Measurements from ENCODE around the gene MTFR1L.
A peak's percentile ranks its signal among the peaks of the same experiment; 100 is the strongest.
"Not testable (repeated sequence)": the region's sequence is repeated elsewhere in the genome, so short reads cannot be mapped to it uniquely, and the experiment has no call there.

MTFR1L gene

DNA sequence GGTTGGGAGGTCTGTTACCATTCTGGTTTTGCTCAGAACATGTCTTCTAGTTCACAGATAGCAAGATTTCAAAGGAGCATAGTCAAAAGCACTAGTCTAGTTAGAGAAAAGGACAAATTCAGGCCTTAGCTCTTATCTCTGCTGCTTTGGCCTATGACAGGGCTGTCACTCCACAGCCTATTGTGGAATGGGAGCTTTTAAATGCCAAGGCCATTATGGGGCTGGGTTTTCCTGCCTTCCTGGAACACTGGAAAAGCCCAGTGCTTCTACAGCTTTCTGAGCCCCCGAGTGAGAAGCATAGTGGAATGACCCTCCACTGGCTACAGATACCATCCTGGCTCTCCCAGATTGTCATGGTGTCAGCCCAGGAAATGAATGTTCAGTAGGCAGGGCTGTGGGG is 9.3 kb downstream of the MTFR1L start:
- DNase-seq: no peak

GRCh38 chr1:25831569-25832196 is 11.9 kb downstream of the MTFR1L start:
- no peak for DNase-seq

- DNase-seq: no peak
These were observed 12.7 kb downstream of the MTFR1L start for GRCh38 chr1:25832336-25833037.

- DNase-seq: no peak
These were observed 13.4 kb downstream of the MTFR1L start for GRCh38 chr1:25833158-25833557.

DNA sequence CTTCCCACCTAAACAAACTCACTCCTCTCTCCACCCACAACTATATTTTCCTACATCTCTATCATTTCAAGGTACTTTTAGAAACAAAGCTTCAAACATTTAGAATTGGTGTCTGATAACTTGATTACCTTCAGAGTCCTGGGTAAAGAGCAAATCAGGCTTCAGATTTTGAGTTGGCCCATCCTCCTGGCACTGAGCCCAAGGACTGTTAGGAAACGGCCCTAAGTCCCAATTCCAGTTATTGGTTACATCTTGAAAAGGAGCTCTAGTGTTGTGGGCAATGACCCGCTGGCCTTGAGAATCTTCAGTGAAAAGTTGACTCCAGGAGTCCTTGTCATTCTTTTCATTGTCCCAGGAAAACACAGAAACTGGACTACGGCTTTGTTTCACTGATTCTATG is 15.1 kb downstream of the MTFR1L start:
- DNase-seq: no peak

DNA sequence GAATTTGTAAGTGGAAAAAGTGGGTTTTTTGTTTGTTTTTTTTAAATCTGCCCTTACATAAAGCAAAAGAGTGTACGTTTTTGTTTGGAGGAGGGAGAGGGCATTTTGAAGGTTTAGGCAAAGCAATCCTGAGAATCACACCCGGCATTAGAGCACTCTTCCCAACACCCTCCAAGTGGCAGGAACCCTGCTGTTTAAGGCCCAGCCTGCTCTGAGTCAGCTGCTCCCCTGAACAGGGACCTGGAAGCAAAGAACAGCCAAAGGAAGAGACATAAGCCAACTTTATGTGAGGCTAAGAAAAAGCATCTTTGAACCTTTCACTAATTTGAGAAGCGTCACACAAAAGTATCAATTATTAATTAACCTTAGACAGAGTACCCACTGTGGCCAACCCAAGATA is 16.9 kb downstream of the MTFR1L start:
- no peak for DNase-seq

- DNase-seq: no peak
These were observed 17.6 kb downstream of the MTFR1L start for GRCh38 chr1:25837262-25837875.

DNA sequence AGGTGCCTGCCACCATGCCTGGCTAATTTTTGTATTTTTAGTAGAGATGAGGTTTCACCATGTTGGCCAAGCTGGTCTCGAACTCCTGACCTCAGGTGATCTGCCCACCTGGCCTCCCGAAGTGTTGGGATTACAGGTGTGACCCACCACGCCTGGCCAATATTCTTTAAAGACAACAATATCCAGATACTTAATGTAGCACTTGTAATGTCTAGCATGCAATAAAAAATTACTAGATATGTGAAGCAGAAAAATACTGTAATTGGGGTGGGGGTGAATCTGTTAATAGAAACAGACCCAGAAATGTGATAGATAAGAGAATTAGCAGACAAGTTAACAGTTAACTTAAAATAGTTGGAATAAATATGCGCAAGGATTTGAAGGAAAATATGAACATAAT is 20.1 kb downstream of the MTFR1L start:
- DNase-seq: not testable (repeated sequence)

DNA sequence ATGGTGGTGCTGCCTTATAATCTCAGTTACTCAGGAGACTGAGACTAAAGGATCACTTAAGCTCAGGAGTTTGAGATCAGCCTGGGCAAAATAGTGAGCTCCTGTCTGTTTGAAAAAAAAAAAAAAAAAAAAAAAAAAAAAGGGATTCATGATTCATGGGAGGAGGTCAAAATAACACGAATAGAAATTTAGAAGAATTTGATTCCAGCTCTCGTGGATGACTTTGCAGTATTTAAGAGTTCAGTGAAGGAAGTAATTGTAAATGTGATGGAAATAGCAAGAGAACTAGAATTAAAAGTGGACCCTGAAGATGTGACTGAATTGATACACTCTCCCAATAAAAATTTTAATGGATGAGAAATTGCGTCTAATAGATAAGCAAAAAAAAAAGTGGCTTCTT is 23.7 kb downstream of the MTFR1L start:
- no peak for DNase-seq

DNA sequence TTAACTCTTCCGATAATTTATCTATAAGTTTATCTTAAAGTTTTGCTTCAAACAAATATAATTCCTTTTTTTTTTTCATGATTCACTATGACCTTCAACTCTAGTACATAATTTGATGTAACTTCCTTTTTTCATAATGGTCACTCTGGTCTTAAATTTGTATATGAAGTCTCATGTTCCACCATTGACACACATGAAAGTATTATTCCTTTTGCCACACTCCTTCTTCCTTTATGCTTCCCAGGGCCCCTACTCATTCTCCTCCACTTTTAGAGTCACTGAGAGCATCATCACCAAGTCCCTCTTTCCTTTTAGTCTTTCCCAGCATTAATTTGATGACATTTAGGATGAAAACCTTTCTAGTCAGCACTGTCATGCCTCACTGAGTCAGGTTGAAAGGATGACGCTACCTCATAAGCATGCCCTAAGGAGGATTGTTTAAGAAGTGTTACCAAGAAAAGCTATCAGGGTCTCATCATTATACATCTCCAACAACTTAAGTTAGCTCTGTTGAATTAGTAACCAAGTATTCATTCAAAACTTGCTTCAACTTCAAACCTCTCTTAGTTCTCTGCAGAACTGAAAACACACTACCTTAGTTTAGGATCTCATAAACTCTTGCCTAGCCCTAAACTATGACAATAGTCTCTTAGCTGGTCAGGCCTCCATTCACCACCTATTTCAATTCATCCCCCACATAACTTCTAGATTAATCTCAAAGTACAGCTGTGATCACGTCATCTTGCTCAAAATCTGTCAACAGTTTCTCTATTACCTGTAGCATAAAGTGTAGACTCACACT is 25.0 kb downstream of the MTFR1L start:
- DNase-seq: no peak

GRCh38 chr1:25845664-25846063 is 25.9 kb downstream of the MTFR1L start:
- no peak for DNase-seq

GRCh38 chr1:25847929-25848328 is 28.2 kb downstream of the MTFR1L start:
- DNase-seq: no peak

- DNase-seq: no peak
These were observed 28.8 kb downstream of the MTFR1L start for GRCh38 chr1:25848531-25848930.

- no peak for DNase-seq
These were observed 34.8 kb downstream of the MTFR1L start for GRCh38 chr1:25854554-25854953.

DNA sequence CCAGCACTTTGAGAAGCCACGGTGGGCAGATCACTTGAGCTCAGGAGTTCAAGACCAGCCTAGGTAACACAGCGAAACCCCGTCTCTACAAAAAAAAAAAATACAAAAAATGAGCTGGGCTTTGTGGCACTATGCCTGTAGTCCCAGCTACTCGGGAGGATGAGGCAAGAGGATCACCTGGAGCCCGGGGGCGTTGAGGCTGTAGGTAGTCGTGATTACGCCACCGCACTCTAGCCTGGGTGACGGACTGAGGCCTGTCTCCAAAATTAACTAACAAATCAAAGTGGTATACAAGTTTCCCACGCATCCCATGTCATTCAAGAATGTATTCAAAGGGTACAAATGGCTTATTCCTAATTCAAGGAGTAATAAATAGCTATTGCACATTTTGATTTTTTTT is 37.1 kb downstream of the MTFR1L start:
- DNase-seq: no peak

- DNase-seq: peak; percentile 14
These were observed 38.7 kb downstream of the MTFR1L start for GRCh38 chr1:25858494-25858893.

- no peak for DNase-seq
These were observed 39.4 kb downstream of the MTFR1L start, which contains the start of gene AUNIP for GRCh38 chr1:25858906-25859789. Gene AUNIP, minus strand, starts transcription at chr1:25859457. Its CDS starts 100 bp downstream, at chr1:25859357.

DNA sequence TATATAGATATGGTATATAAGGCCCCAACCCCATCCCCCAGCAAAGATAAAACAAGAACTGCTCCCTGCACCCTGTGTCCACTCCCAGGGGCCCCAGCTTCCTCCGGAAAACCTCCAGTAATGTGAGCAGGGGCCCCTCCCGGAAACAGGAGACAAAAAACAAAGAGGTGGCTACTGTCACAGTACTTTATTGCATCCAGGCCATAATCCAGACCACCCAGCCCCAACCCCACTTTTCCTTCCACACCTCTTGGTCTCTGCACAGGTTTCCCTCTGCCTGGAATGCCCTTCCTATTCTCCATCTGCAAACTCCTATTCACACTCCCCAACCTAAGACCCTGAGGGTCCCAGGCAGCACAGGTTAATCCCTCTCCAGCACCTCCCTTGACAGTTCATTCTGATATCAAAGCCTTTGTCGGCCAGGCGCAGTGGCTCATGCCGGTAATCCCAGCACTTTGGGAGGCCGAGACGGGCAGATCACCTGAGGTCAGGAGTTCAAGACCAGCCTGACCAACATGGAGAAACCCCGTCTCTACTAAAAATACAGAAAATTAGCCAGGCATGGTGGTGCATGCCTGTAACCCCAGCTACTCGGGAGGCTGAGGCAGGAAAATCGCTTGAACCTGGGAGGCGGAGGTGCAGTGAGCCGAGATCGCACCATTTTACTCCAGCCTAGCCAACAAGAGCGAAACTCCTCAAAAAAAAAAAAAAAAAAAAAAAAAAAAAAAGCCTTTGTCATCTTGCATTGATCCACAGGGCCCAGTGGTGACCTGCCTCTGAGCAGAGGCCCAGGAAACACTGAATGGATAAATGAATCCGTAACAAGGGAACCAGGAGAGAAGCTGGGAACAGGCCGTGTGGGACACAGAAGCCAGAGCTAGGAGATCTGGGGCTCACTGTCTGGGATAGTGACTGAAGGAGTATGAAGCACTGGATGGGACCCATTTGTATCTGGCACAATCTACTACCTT is 41.8 kb downstream of the MTFR1L start:
- no peak for DNase-seq

DNA sequence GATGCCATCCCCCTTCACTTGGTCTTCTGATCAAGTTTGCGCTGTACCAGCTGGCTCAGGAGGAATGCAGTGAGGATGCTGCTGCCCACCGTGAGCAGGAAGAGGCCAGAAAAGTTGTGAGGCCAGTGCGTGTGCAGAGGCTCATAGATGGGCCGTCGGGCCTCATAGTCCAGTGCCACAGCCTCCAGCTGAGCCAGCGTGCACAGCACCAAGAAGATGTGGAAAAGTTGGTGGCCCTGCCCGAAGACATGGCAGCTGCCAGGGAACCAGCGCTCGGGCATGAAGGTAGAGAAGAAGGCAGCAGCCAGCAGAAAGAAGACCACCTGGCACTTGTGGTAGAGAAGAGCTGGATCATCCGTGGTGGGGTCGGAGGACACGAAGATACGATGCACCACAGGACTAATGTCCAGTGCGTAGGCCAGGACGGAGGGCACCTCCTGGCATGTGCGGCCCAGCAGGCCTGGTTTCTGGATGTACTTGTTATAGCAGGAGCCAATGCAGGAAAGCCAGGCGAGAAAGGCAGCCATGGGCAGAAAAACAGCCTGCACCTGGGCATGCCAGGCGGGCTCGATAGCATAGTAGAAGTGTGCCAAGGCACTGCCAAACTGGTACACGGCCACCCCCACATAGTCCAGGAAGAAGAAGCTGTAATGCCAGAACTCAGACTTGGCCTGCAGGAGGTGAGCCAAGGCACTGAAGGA is 43.2 kb downstream of the MTFR1L start:
- no peak for DNase-seq

DNA sequence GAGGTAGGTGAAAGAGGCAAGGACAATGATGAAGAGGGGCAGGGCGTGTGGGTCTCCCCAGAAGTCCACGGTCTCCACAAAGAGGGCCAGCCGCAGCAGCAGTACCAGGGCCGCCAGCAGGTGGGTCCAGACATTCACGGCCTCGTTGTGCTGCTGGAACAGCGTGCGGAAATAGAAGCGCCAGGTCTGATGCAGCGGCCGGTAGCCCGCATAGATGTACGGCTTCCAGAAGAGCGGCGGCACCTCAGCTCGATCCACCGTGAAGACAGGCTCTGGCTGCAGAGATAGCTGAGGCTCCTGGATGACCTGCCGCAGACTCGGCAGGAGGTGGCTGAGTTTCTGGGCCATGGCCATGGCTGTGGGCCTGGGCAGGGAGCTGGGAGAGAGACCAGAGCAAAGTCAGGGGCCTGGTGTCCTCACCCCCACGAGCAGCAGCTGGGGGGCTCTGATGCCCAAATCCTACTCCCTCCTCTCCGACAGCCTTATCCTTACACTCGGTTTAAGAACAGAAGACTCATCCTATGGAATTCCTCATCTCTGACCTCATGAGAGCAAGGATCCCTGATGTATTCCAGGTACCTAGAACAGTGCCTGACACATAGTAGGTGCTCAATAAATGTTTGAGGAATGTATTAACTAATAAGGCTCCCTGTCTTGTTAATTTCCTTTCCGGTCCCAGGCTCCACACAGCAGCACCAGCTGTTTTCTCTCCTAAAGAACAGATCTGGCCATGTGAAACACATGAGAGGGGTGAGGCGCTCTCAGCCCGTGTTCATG is 43.9 kb downstream of the MTFR1L start:
- DNase-seq: no peak
